GM12891 (cell line): ENCODE measurements around the gene ZDBF2.

Experiments used
- POLR2A ChIP-seq: IDR thresholded peaks from 2 replicates; pipeline ENCODE4 v1.6.1; 2011; ENCODE audit warnings: low read depth, low read length, control low read depth
- POLR2AphosphoS5 ChIP-seq: IDR thresholded peaks from 2 replicates; pipeline ENCODE4 v1.6.1; 2011; ENCODE audit warnings: low read depth, low read length, control low read depth
- POU2F2 ChIP-seq: IDR thresholded peaks from 2 replicates; pipeline ENCODE4 v1.6.1; 2011; ENCODE audit warnings: low read depth, mild to moderate bottlenecking, control low read depth, low read length, moderate library complexity
- SPI1 ChIP-seq: IDR thresholded peaks from 2 replicates; pipeline ENCODE4 v1.6.1; 2011; ENCODE audit warnings: low read depth, low read length, control low read depth
- TAF1 ChIP-seq: IDR thresholded peaks from 2 replicates; pipeline ENCODE4 v1.6.1; 2011; ENCODE audit warnings: low read depth, low read length, control low read depth

DNA sequence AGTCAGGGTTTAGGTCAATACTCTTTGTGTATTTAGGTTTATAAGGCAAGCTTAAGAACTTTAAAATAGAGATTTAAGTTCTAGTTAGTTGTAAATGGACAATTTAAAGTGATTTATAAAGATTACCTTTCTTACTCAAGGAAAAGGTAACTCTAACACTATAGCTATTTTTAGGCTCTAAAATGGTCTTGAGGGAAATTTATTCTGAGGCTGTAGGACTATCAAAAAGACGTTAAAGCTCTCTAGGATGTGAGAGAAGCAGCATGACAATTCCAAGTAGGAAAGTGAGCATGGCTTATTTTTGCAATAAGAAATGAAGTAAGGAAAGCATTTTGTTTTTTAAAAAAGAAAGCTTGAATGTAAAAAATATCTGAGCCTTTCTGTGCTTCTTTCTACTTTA, 78.1 kb downstream of the ZDBF2 start:
- TF ChIP-seq TAF1 (no peak), POLR2A (no peak), POLR2AphosphoS5 (no peak), POU2F2 (no peak), SPI1 (no peak)
